Stimulated activated CD8-positive, alpha-beta memory T cell treated with anti-CD3 and anti-CD28 coated beads, Interleukin-12 subunit alpha, Interleukin-12 subunit beta, amount 100 ng/mL, for 24 hours (primary cell): ENCODE data around the gene DOCK1.

Source experiments
- DNase-seq: peaks from one replicate; pipeline ENCODE4 v3.0.0-alpha.2; 2020; ENCODE audit errors: extremely low read depth

The DOCK1 gene

DNA sequence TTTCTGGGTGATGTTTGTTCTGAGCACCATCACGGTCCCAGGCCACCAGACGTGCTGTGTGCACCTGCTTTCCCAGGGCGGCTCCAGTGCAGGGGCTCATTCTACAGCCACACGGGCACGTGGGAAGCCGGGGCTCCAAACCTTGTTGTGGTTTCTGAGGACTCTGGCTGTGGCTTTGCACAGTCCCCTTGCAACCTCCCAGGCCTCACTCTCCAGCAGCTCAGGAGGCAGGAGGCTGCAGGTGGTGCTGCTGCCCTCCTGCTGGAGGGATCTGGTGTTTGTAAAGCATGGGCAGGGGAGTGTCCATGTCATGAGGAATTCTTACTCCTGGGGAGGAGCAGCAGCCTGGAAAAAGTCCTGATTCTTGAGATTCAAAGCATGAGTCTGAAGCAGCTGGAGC lies 236.9 kb downstream of the DOCK1 start:
- no peak for DNase-seq

DNA sequence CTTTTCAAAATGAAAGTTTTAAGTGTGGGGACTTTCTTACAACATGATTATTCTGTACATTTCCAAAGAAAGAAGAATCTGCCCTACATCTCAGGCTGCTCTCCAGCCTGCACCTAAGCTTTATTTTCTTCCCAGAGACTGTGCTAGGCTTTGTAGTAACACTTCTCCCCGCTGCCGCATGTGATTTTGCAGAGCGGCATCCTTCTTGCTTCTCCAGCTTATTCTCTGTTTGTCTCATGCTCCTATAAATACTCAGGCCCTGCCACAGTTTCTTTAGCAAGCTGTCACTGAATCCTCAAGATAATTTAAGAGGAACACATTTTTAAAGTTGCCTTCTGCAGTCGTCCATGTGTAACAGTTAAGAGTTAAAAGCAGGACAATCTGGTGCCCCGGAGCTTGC lies 237.6 kb downstream of the DOCK1 start:
- no peak for DNase-seq

DNA sequence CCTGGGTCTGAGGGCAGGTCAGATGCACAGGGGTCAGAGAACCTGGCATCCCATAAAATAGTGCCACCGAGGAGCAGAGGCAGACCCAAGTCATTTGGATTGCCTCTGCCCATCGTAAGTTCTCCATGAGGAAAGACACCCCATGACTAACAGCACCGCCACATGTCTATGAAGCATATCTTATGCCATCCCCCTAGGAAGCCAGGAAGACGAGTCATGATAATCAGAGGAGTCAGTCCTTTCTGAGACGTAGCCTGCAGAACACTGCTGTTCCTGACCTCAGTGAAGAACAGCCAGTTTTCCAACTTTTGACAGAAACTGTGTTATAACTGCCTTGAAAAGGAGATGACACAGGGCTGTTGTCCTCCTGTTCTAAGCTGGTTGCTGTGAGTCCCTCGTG lies 239.9 kb downstream of the DOCK1 start:
- DNase-seq, result no peak

DNA sequence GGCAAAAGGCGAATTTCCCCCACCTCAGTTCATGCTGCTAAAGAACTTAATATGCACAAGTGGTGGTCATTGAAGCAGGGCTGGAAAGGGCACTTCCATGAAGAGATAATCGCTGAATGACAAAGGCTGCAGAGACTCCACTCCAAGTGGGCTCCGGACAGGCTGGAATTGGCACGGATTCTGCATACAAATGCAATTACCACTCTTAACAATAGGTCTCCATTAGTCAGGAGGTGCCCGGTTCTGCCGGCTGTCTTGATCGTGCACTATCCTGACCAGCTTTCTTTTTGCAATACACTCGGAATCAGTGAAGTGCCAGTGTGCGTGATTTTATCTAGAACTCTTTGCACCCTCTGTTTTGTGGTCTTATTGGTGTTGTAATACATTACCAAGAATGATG lies 241.4 kb downstream of the DOCK1 start:
- DNase-seq, result no peak

- DNase-seq, result no peak
Observed at GRCh38 chr10:127148066-127148932, 243.1 kb downstream of the DOCK1 start.

DNA sequence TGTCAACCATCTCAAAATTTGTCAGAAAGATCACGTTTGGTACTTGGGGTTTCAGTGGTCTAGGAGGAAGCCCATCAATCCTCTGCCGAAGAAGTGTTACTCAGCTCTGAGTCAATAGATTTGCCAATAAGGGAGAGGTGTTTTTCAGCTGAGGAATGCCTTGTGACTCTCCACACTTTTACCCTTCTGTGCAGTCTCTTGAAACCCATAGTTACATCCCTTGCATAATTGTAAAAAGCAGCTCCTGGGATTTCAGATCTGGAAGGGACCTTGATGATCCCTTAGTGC lies 243.6 kb downstream of the DOCK1 start:
- no peak for DNase-seq

DNA sequence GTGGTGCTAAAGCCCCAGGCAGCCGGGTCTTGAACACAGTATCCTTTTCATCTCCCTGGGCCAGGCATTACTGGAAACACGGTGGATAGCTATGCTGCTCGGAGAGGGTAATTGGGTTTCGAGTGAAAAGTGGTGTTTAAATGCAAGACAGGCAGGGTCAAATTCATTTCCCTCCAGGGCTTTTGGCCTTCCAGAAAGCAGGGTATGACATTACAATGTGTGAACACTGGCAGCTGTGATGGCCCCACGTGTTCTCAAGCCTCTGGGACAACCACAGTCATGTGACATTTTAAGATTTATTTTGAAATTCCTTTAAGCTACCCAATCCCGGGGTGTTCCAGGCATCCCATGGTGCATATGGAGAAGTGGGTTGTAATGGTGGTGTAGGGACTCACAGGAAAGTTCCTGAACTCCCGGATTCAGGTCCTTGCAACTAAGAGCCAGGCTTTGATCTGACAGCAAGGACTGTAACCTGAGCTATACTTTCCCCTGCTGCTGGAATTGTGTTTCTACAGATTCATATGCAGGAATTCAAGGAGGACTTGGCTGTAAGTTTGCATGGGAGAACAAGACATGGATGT lies 244.4 kb downstream of the DOCK1 start:
- DNase-seq, result no peak

GRCh38 chr10:127150136-127150535 lies 244.9 kb downstream of the DOCK1 start:
- DNase-seq, result no peak

- DNase-seq, result no peak
Observed at GRCh38 chr10:127151541-127151940, 246.3 kb downstream of the DOCK1 start.

- no peak for DNase-seq
Observed at GRCh38 chr10:127151981-127152699, 246.9 kb downstream of the DOCK1 start.

DNA sequence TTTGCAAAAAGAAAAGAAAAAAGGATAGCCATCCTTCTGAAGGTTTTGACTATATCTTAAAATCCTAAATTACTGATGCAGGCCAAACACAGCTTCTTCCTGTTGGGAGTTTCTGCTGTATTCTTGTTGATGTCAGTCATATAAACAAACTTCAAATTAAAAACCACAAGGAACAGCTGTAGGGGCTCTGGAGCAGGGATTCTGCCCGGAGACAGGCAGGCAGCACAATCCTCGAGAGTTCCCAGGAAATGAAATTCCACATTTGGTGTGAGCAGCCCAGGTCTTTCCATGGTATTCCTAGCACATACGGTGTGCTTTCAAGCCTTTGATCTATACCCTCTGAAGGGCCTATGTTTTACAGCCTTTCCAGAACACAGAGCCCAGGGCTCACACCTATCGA lies 248.0 kb downstream of the DOCK1 start:
- no peak for DNase-seq

DNA sequence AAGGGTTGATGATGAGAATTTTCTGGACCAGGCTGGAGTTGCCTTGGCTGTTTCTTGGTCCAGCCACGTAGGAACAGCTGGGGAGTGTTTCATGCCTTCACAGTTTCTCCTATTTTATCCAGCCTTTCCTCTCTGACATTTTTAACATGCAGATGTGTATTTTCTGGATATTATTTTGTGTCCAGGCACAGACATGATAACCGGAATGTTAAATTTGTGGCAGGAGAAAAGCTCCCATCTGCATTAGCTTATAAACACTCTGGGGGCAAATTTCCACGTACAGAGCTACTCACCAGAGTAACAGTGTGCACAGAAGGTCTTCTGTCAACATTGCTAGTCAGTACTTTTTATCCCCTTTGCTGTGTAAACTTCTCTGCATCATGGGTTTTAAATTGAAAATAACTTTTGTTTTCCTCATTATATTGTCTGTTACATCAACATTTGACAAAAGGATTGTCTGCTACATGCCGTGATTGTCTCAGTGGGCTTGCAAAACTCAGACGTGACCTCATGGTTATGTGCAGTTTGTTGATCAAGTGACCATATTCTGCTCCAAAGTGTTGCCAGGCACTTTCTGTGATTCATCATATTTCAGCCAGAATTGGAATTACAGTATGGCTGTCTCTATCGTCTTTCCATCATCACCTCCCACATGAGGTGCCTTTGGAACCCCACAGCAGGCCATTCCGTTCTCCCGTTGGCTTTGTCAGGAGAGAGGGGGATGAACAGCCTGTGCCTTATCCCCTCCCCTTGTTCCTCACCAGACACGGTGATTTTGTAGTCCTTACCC lies 249.8 kb downstream of the DOCK1 start:
- DNase-seq, result no peak

DNA sequence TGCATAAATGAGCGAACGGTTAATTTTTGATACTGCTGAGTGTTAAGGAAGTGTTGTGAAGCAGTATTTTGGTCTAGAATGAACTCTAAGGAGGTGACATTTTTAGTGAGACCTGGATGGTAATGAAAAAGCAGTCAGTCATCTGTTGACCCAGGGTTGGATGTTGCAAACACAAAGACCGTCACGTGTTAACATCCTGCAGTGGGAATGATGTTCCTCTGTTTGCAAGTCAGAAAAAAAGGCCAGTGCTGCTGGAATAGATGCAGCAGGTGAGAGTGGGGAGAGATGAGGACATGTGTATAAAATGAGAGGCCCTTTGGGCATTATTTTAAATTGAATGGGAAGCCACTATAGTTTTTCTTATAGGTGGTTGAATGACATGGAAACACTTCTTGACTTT lies 251.9 kb downstream of the DOCK1 start:
- DNase-seq, result no peak

- no peak for DNase-seq
Observed at GRCh38 chr10:127157506-127158200, 252.4 kb downstream of the DOCK1 start.

DNA sequence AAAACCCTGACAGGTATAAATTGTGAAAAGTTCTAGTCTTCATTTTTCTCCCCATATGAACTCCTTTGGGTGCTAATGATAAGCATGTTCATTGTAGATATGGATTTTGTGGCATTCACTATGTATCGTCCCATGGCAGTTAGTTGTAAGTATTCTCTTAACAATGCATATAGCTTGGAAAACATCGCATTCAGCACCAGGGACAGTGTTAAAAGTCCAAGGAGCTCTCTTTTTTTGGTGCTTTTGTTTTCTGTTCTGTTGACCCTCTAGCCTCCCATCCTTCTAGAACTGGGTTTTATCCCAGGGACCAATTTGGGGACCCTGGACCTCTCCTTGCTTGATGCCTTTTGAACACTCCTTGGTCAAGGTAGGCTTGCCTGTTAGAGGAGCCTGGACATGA lies 253.4 kb downstream of the DOCK1 start:
- no peak for DNase-seq

DNA sequence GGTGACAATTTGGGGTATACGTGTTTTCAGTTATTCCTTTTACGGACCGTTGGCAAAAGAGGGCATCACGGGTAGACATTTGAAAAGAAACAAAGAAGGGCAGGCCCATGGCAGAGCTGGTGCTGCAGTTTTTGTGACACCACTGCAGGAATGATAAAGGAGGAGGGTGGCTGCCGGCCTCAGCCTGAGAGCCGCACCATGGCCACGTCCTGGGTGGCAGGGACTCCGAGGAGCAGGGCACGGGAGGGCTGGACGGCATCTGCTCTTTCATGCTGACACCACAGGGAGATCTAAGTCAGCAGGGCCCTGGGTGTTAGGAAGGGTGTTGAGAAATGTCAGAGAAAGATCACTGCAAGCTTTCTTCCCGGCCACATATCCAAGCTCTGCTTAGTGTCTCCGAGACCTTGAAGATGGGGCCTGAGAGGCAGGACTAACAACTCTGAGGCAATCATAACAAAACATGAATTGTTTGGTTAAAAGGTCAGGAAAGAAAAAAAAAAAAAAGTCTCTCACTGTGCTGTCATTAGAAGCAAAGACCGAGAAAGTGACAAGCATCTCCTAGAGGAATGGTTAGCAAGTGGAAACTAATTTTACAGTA lies 254.5 kb downstream of the DOCK1 start:
- DNase-seq, result no peak

DNA sequence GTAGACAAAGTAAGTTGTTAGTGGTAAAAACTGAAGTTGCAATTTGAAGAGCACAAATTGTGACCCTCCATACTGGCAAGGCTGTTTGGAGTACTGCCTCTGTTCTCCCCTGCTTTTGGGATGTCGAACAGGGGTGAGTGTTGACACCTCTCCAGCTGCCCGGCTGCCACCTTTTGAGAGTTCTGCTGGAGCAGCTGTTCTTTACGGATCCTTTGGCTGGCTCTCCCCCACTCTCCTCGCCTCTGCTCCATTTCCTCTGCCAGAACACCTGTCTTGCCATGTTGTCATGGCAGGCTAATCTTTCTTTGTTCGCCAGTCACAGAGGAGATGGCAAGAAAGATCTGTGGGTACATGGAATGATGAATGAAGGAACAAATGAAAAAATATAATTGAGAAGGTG lies 256.3 kb downstream of the DOCK1 start:
- no peak for DNase-seq

- no peak for DNase-seq
Observed at GRCh38 chr10:127162841-127163240, 257.6 kb downstream of the DOCK1 start.

DNA sequence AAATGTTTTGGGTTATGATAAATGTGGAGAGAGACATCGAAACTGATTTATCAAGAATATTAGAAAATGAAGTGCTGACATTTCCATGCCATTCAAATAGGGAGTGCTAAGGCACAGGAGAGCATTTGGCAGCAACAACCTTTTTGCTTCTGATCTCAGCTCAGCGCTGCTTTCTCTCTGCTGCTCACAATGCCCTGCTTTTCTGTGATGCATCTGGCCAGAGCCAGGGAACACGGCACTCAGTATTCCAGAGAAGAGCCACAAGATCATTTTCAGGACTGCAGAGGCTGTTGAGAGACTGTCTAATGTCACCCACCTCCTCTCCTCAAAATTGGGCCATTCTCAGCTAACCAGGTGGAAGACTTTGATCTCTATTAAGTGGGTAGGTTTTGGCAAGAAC lies 263.0 kb downstream of the DOCK1 start:
- DNase-seq, result no peak

DNA sequence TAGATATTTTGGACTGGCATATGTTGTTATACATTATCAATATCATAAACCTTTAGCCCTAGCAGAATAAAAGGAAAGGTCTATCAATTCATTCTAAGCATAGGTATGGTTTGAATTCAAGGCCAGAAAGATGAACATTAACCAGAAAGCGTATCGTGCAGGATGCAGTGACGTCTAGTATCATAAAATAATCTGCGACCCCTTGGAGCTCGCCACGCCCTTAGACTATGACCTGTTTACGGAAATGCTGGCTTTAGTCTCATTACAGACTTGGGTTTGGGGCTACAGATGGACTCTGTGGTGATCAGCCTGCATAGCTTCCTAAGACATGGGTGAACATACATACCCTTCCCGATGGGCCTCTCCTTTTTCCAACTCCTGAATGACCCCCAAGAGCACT lies 269.6 kb downstream of the DOCK1 start:
- no peak for DNase-seq

DNA sequence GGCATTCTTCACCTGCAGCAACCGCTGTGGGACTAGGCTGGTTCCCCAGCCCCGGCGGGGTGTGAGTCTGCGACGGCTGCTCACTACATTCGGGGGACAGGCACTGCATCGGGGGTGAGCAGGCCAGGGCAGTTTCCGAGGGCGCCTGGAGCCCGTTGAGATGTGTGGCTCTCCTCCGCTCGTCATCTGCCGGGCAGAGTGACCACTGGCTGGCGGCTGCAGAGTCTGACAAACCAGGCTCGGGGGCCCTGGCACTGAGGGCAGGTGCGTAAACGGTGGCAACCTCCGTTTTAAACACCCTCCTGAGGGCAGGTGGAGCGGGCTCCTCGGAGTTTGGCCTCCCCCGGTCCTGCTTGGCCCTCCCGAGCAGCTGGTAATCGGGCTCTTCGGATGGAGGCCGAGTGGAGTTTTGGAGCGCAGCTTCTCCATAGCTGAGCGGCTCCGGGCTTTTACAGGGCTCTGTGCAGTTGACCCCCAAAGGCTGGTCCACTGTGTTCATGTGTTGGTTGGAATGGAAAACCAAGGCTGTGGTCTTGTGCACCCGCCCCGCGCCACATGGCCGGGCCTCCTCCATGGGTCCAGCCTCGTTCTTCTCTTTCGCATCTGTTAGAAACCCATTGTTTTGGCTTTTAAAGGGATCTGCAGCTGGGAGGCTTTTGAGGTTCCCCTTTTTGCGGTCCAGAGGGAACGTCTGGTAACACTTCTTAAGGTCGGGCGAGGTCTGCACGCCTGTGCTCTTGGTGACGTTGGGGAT lies 270.3 kb downstream of the DOCK1 start:
- no peak for DNase-seq
